Epidermal melanocyte (primary cell): Measurements from ENCODE around the gene UBP1.
A peak's percentile ranks its signal among the peaks of the same experiment; 100 is the strongest.
"Not testable (repeated sequence)": the region's sequence is repeated elsewhere in the genome, so short reads cannot be mapped to it uniquely, and the experiment has no call there.

Source experiments
- DNase-seq: peaks from one replicate; pipeline ENCODE4 v3.0.0; 2011; ENCODE audit warnings: low spot score; ENCODE audit not compliant: insufficient read length

The UBP1 gene

GRCh38 chr3:33440328-33441224 lies at the start of gene UBP1:
Gene UBP1 (minus strand): TSS chr3:33440405. CDS start chr3:33439848, 557 bp downstream.
- DNase-seq: peak; percentile 94

GRCh38 chr3:33488683-33489082 lies 48.5 kb upstream of the UBP1 start:
- no peak for DNase-seq

GRCh38 chr3:33488246-33488645 lies 48.0 kb upstream of the UBP1 start:
- no peak for DNase-seq

GRCh38 chr3:33482111-33482521 lies 41.9 kb upstream of the UBP1 start:
- DNase-seq: no peak

GRCh38 chr3:33474896-33475295 lies 34.7 kb upstream of the UBP1 start:
- DNase-seq: no peak

- DNase-seq: no peak
Observed at GRCh38 chr3:33473813-33474212, 33.6 kb upstream of the UBP1 start.

GRCh38 chr3:33467786-33468185 lies 27.6 kb upstream of the UBP1 start:
- no peak for DNase-seq

- no peak for DNase-seq
Observed at GRCh38 chr3:33461097-33461496, 20.9 kb upstream of the UBP1 start.

- not testable (repeated sequence) for DNase-seq
Observed at GRCh38 chr3:33459577-33459976, 19.4 kb upstream of the UBP1 start.

- no peak for DNase-seq
Observed at GRCh38 chr3:33458446-33458845, 18.2 kb upstream of the UBP1 start.

- DNase-seq: no peak
Observed at GRCh38 chr3:33456756-33457155, 16.6 kb upstream of the UBP1 start.

GRCh38 chr3:33453331-33453761 lies 13.1 kb upstream of the UBP1 start:
- DNase-seq: no peak

GRCh38 chr3:33451994-33452393 lies 11.8 kb upstream of the UBP1 start:
- not testable (repeated sequence) for DNase-seq

GRCh38 chr3:33447958-33448357 lies 7.8 kb upstream of the UBP1 start:
- DNase-seq: no peak

GRCh38 chr3:33447256-33447625 lies 7.0 kb upstream of the UBP1 start:
- not testable (repeated sequence) for DNase-seq

- DNase-seq: no peak
Observed at GRCh38 chr3:33442190-33442589, 2.0 kb upstream of the UBP1 start.

- DNase-seq: no peak
Observed at GRCh38 chr3:33441225-33441976, 1.2 kb upstream of the UBP1 start.

- DNase-seq: peak; percentile 34
Observed at GRCh38 chr3:33439546-33440327, 468 bp downstream of the UBP1 start.

- no peak for DNase-seq
Observed at GRCh38 chr3:33438881-33439545, 1.2 kb downstream of the UBP1 start.

- DNase-seq: peak; percentile 37
Observed at GRCh38 chr3:33438284-33438668, 1.9 kb downstream of the UBP1 start.
